ENCODE data around the gene BNIPL. TPM values are rescaled to one million over a fixed set of nuclear protein-coding genes. Genes with fewer than 3 reads are reported as not detected.
A peak's percentile ranks its signal among the peaks of the same experiment; 100 is the strongest.

BNIPL gene
- total RNA-seq, 1 donor = under 0.01 TPM

DNA sequence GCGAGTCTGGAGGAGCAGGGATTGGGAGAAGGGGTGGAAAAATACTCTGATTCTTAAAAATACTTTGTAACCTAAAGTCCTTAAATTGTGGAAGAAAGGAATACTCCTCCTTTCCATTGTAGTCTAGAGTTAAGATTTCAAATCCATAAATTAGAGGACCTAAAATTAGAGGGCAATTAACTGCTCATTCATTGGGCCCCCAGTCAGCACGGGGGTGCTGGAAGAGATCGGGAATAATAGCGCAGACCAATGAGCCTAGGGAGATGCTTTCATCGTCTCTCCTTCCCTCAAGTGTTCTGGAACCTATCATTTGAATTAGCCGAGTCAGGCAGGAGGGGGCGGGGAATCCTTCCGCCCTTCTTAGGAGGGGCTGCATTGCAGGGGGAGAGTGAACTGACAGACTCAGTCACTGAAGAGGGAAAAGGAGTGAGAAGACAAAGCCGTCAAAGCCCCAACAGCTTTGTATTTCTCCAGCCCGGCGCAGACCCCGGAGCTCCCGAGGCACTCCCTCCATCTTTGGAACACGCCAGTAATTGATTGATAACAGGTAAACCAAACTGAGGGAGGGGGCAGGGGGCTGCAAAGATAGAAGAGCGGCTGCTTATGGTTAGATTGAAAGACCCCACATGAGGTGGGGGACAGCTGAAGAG lies 23.7 kb downstream of the BNIPL start, which contains the start of gene MLLT11:
Gene MLLT11 (plus strand): TSS at position 391 of the 650 bp plus-strand sequence. CDS start 6,828 bp downstream, outside the sequence.
- TF ChIP-seq, protein P1, sequence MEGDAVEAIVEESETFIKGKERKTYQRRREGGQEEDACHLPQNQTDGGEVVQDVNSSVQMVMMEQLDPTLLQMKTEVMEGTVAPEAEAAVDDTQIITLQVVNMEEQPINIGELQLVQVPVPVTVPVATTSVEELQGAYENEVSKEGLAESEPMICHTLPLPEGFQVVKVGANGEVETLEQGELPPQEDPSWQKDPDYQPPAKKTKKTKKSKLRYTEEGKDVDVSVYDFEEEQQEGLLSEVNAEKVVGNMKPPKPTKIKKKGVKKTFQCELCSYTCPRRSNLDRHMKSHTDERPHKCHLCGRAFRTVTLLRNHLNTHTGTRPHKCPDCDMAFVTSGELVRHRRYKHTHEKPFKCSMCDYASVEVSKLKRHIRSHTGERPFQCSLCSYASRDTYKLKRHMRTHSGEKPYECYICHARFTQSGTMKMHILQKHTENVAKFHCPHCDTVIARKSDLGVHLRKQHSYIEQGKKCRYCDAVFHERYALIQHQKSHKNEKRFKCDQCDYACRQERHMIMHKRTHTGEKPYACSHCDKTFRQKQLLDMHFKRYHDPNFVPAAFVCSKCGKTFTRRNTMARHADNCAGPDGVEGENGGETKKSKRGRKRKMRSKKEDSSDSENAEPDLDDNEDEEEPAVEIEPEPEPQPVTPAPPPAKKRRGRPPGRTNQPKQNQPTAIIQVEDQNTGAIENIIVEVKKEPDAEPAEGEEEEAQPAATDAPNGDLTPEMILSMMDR (IDR thresholded peaks at IDR 0.05; ENCODE audit: extremely low read depth, low read depth, low read length) = no peak
- DNase-seq (ENCODE audit: insufficient read length, low spot score, missing footprints) = peak; percentile 88
- Histone ChIP-seq H2AFZ (ENCODE audit: low read length) (peak within 1 kb of the TSS; percentile 95), H3K4me3 (ENCODE audit: insufficient read depth, low read length) (peak within 1 kb of the TSS; percentile 98), H3K27ac (ENCODE audit: low read depth, low read length) (peak within 1 kb of the TSS; percentile 94), H3K27me3 (ENCODE audit: insufficient read depth, low read length) (no peaks in the 10 kb centered on the region), H4K20me1 (ENCODE audit: insufficient read depth, low read length) (peaks cover 34% of the 10 kb centered on the region), H3K9me3 (ENCODE audit: low read depth, low read length) (no peaks in the 10 kb centered on the region), H3K4me1 (ENCODE audit: insufficient read depth, low read length) (peaks cover 43% of the 10 kb centered on the region), H3K79me2 (ENCODE audit: insufficient read depth, low read length) (peaks cover 88% of the 10 kb centered on the region), H3K4me2 (ENCODE audit: insufficient read depth, low read length) (peak within 1 kb of the TSS; percentile 100), H3K36me3 (ENCODE audit: insufficient read depth, low read length) (peaks cover 19% of the 10 kb centered on the region)

DNA sequence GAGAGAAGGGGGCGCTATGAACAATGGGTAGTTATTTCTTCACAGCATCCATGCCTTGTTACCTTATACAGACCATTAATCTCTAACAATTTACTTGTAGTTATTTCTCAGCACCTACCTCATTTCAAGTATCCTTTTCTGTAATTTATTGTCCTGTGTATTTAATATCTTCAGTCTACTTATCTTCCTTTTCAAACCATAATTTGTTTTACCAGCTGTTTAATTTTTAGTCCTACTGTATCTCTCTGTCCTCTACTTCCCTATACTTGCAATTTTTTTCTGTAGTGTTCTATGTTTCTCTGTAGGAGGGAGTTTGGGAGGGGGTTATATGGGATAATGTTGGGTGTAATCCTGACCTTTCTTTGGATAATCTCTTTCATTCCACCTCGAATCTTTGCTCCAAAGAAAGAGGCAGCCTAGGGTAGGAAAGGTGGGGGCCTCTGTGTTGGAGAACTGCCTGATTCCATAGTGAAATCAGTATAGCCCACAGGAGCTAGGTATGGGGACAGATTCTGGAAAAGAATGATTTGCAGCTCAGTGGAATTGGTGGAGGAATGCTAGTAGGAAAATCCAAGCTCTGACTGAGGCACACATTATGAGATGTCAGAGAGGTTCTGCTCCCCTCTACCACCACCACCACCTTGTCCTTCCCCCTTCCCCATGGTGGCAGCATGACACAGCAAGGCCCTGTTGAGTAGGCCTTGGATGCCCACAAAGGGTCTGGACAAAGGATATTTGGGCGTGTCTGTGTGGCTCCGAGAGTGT lies 24.5 kb downstream of the BNIPL start:
- Histone ChIP-seq H2AFZ (ENCODE audit: low read length) (peak overlapping the region; percentile 95), H3K79me2 (ENCODE audit: insufficient read depth, low read length) (peaks cover 88% of the 10 kb centered on the region), H3K4me2 (ENCODE audit: insufficient read depth, low read length) (peak overlapping the region; percentile 100), H3K27me3 (ENCODE audit: insufficient read depth, low read length) (no peaks in the 10 kb centered on the region), H3K4me3 (ENCODE audit: insufficient read depth, low read length) (peak overlapping the region; percentile 98), H3K27ac (ENCODE audit: low read depth, low read length) (peak overlapping the region; percentile 94), H3K4me1 (ENCODE audit: insufficient read depth, low read length) (peaks cover 38% of the 10 kb centered on the region), H4K20me1 (ENCODE audit: insufficient read depth, low read length) (peaks cover 27% of the 10 kb centered on the region), H3K36me3 (ENCODE audit: insufficient read depth, low read length) (peaks cover 12% of the 10 kb centered on the region), H3K9me3 (ENCODE audit: low read depth, low read length) (no peaks in the 10 kb centered on the region)
- DNase-seq (ENCODE audit: insufficient read length, low spot score, missing footprints) = no peak
- TF ChIP-seq, protein P1 (IDR thresholded peaks at IDR 0.05; ENCODE audit: extremely low read depth, low read depth, low read length) = no peak

DNA sequence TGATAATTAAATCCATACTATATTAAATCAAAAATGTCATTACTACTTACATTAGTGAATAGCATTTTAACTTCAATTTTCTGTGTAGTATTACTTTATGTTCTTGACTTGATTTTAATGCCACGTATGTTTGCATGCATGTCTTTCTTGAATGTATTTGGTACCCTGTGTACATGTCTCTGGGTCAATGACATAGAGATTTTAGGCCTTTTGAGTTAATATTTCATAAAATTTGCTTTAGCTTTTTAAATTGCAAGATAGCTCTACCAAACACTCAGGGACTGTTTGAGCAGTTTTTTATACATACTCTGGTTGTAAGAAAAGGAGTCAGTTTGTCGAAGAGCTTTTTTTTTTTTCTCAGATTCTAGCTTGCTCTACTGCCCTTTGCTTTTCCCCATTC lies 25.3 kb downstream of the BNIPL start:
- peaks cover 86% of the 10 kb centered on the region for H3K79me2 ChIP-seq (ENCODE audit: insufficient read depth, low read length)
- H3K4me1 ChIP-seq (ENCODE audit: insufficient read depth, low read length) = peaks cover 30% of the 10 kb centered on the region
- DNase-seq (ENCODE audit: insufficient read length, low spot score, missing footprints) = no peak
- H4K20me1 ChIP-seq (ENCODE audit: insufficient read depth, low read length) = peaks cover 18% of the 10 kb centered on the region
- H3K27me3 ChIP-seq (ENCODE audit: insufficient read depth, low read length) = no peaks in the 10 kb centered on the region
- peak overlapping the region; percentile 100 for H3K4me2 ChIP-seq (ENCODE audit: insufficient read depth, low read length)
- TF ChIP-seq, protein P1 (IDR thresholded peaks at IDR 0.05; ENCODE audit: extremely low read depth, low read depth, low read length) = no peak
- H3K4me3 ChIP-seq (ENCODE audit: insufficient read depth, low read length) = peak overlapping the region; percentile 38
- H3K9me3 ChIP-seq (ENCODE audit: low read depth, low read length) = no peaks in the 10 kb centered on the region
- peaks cover 3% of the 10 kb centered on the region for H3K36me3 ChIP-seq (ENCODE audit: insufficient read depth, low read length)
- H2AFZ ChIP-seq (ENCODE audit: low read length) = no peak overlapping the region
- peak overlapping the region; percentile 94 for H3K27ac ChIP-seq (ENCODE audit: low read depth, low read length)

Measured in osteoblast (primary cell).